ENCODE measurements around the gene RIOK3.

Gene RIOK3

DNA sequence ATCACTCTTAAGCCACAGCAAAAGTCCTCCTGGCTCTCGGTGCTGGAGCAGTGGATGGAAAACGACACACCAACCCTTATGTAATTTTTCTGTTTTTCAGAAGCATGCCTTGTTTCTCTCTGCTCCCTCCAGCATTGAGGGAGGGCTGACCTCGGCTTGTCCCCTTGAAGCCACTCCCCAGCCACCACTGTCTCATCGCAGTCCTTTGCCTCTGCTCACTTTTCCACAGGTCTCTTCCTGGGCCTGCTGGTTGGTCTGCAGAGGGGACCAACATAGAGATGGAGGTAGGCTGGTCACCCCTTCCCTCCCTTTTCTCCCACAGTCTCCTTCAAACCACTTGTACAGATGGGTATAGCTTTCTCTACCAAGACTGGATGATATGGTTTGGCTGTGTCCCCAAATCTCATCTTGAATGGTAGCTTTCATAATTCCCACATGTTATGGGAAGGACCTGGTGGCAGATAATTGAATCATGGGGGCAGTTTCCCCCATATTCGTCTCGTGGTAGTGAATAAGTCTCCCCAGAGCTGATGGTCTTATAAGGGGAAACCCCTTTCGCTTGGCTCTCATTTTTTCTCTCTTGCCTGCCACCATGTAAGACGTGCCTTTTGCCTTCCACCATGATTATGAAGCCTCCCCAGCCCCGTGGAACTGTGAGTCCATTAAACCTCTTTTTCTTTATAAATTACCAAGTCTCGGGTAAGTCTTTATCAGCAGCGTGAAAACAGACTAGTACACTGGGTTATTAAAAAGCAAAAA, 14.3 kb upstream of the RIOK3 start:
- ChIA-PET CTCF (interaction anchor here (0.7 kb wide), 1 partner anchor 869 kb away, joined by 3 read pairs; no protein-coding TSS in a partner anchor), POLR2A (no interaction called here)
- no peak for TF ChIP-seq SCRT2 (tag by site-specific recombination; IDR thresholded peaks at IDR 0.05)
- no peak for TF ChIP-seq ZNF571 (tag by site-specific recombination; IDR thresholded peaks at IDR 0.05)
- TF ChIP-seq ZNF558 (tag by site-specific recombination; IDR thresholded peaks at IDR 0.05), result no peak
- no peak for TF ChIP-seq RBAK (tag by site-specific recombination; IDR thresholded peaks at IDR 0.05)
- TF ChIP-seq, protein P1, sequence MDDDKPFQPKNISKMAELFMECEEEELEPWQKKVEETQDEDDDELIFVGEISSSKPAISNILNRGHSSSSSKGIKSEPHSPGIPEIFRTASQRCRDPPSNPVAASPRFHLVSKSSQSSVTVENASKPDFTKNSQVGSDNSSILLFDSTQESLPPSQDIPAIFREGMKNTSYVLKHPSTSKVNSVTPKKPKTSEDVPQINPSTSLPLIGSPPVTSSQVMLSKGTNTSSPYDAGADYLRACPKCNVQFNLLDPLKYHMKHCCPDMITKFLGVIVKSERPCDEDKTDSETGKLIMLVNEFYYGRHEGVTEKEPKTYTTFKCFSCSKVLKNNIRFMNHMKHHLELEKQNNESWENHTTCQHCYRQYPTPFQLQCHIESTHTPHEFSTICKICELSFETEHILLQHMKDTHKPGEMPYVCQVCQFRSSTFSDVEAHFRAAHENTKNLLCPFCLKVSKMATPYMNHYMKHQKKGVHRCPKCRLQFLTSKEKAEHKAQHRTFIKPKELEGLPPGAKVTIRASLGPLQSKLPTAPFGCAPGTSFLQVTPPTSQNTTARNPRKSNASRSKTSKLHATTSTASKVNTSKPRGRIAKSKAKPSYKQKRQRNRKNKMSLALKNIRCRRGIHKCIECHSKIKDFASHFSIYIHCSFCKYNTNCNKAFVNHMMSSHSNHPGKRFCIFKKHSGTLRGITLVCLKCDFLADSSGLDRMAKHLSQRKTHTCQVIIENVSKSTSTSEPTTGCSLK (tag by site-specific recombination; IDR thresholded peaks at IDR 0.05), result no peak
- TF ChIP-seq, protein P2, sequence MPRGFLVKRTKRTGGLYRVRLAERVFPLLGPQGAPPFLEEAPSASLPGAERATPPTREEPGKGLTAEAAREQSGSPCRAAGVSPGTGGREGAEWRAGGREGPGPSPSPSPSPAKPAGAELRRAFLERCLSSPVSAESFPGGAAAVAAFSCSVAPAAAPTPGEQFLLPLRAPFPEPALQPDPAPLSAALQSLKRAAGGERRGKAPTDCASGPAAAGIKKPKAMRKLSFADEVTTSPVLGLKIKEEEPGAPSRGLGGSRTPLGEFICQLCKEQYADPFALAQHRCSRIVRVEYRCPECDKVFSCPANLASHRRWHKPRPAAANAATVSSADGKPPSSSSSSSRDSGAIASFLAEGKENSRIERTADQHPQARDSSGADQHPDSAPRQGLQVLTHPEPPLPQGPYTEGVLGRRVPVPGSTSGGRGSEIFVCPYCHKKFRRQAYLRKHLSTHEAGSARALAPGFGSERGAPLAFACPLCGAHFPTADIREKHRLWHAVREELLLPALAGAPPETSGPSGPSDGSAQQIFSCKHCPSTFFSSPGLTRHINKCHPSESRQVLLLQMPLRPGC (tag by site-specific recombination; IDR thresholded peaks at IDR 0.05), result no peak
- 0 out of 2 replicates have a peak, but pooled peaks have one; percentile 24 for TF ChIP-seq ZBTB48 (tag by site-specific recombination; IDR thresholded peaks at IDR 0.05)
- TF ChIP-seq ZNF140 (tag by site-specific recombination; IDR thresholded peaks at IDR 0.05), result no peak
- no peak for TF ChIP-seq KLF16 (tag by site-specific recombination; IDR thresholded peaks at IDR 0.05)
- TF ChIP-seq, protein P3, sequence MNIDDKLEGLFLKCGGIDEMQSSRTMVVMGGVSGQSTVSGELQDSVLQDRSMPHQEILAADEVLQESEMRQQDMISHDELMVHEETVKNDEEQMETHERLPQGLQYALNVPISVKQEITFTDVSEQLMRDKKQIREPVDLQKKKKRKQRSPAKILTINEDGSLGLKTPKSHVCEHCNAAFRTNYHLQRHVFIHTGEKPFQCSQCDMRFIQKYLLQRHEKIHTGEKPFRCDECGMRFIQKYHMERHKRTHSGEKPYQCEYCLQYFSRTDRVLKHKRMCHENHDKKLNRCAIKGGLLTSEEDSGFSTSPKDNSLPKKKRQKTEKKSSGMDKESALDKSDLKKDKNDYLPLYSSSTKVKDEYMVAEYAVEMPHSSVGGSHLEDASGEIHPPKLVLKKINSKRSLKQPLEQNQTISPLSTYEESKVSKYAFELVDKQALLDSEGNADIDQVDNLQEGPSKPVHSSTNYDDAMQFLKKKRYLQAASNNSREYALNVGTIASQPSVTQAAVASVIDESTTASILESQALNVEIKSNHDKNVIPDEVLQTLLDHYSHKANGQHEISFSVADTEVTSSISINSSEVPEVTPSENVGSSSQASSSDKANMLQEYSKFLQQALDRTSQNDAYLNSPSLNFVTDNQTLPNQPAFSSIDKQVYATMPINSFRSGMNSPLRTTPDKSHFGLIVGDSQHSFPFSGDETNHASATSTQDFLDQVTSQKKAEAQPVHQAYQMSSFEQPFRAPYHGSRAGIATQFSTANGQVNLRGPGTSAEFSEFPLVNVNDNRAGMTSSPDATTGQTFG (tag by site-specific recombination; IDR thresholded peaks at IDR 0.05; ENCODE audit: borderline replicate concordance), result no peak
- no peak for TF ChIP-seq ZNF701 (tag by site-specific recombination; IDR thresholded peaks at IDR 0.05)
- TF ChIP-seq, protein P4, sequence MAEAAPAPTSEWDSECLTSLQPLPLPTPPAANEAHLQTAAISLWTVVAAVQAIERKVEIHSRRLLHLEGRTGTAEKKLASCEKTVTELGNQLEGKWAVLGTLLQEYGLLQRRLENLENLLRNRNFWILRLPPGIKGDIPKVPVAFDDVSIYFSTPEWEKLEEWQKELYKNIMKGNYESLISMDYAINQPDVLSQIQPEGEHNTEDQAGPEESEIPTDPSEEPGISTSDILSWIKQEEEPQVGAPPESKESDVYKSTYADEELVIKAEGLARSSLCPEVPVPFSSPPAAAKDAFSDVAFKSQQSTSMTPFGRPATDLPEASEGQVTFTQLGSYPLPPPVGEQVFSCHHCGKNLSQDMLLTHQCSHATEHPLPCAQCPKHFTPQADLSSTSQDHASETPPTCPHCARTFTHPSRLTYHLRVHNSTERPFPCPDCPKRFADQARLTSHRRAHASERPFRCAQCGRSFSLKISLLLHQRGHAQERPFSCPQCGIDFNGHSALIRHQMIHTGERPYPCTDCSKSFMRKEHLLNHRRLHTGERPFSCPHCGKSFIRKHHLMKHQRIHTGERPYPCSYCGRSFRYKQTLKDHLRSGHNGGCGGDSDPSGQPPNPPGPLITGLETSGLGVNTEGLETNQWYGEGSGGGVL (tag by site-specific recombination; IDR thresholded peaks at IDR 0.05), result no peak
- TF ChIP-seq ZNF174 (tag by site-specific recombination; IDR thresholded peaks at IDR 0.05), result no peak
- TF ChIP-seq ZNF121 (tag by site-specific recombination; IDR thresholded peaks at IDR 0.05), result no peak
- no peak for TF ChIP-seq ZNF239 (tag by site-specific recombination; IDR thresholded peaks at IDR 0.05)
- peak; percentile 67 for TF ChIP-seq SETDB1 (IDR thresholded peaks at IDR 0.05; ENCODE audit: insufficient read length, low read length)
- Histone ChIP-seq H3K9me3 (ENCODE audit: control insufficient read depth, insufficient read depth, low read depth, low read length) (no peaks in the 10 kb centered on the region), H3K4me1 (ENCODE audit: control insufficient read depth, insufficient read depth, low read length) (peaks cover 5% of the 10 kb centered on the region; the same call in 1 of the 2 replicates), H3K27ac (ENCODE audit: extremely low read depth, low read depth, low read length) (no peak overlapping the region), H3K4me3 (ENCODE audit: low read depth, low read length) (no peak overlapping the region), H3K36me3 (ENCODE audit: control insufficient read depth in 2 of 2, insufficient read depth in 1 of 2, low read length in 2 of 2) (no peaks in the 10 kb centered on the region)

DNA sequence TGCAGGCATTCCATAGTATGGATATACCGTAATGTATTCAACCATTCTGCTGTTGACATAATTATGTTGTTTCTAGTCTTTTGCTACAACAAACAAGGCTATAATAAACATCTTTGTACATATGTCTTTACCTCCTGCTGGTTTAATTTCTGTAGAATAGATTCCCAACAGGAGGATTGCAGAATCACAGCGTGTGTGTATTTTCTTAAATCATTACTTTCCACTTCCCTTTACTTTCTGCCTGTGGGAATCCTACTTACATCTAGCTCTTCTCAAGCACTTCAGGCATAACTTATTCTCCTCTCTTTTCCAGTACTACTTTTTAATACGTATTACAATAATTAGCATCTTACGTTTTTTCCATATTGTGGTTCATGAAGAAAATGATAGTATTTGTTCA, 13.0 kb upstream of the RIOK3 start:
- CTCF ChIA-PET, result interaction anchor here (0.7 to 1.3 kb wide), 2 partner anchors 58 to 160 kb away, joined by 3 to 5 read pairs; no protein-coding TSS in a partner anchor
- H3K36me3 ChIP-seq (ENCODE audit: control insufficient read depth in 2 of 2, insufficient read depth in 1 of 2, low read length in 2 of 2), result no peaks in the 10 kb centered on the region
- POLR2A ChIA-PET, result no interaction called here
- no peaks in the 10 kb centered on the region for H3K9me3 ChIP-seq (ENCODE audit: control insufficient read depth, insufficient read depth, low read depth, low read length)
- peaks cover 5% of the 10 kb centered on the region; the same call in 1 of the 2 replicates for H3K4me1 ChIP-seq (ENCODE audit: control insufficient read depth, insufficient read depth, low read length)
- no peak for TF ChIP-seq TRIM28 (IDR thresholded peaks at IDR 0.05; ENCODE audit: borderline replicate concordance, low read length)
- TF ChIP-seq ZIC2 (tag by site-specific recombination; IDR thresholded peaks at IDR 0.05), result 0 out of 2 replicates have a peak, but pooled peaks have one; percentile 17
- TF ChIP-seq ZNF37A (tag by site-specific recombination; IDR thresholded peaks at IDR 0.05), result no peak
- no peak for TF ChIP-seq ZNF621 (tag by site-specific recombination; IDR thresholded peaks at IDR 0.05)
- no peak overlapping the region for H3K27ac ChIP-seq (ENCODE audit: extremely low read depth, low read depth, low read length)
- no peak overlapping the region for H3K4me3 ChIP-seq (ENCODE audit: low read depth, low read length)

All from HEK293 (cell line).